Midbrain (tissue), 1 donor: ENCODE measurements around the gene ETS2.
"Not testable (repeated sequence)": the region's sequence is repeated elsewhere in the genome, so short reads cannot be mapped to it uniquely, and the experiment has no call there.

Source experiments
- DNase-seq: peaks from one replicate; lab custom pipeline; 2025; lab: John Stamatoyannopoulos, UW

Gene ETS2

DNA sequence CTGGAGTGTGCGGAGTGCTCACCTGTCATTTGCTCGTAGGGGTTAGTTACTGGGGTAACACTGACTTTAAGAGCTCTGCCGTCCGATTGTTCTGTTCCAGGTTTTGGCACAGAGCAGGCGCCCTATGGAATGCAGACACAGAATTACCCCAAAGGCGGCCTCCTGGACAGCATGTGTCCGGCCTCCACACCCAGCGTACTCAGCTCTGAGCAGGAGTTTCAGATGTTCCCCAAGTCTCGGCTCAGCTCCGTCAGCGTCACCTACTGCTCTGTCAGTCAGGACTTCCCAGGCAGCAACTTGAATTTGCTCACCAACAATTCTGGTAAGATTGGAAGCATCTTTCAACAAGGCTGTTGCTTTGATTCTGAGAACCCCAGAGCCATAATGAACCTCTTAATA is 12.6 kb downstream of the ETS2 start:
- DNase-seq: no peak

DNA sequence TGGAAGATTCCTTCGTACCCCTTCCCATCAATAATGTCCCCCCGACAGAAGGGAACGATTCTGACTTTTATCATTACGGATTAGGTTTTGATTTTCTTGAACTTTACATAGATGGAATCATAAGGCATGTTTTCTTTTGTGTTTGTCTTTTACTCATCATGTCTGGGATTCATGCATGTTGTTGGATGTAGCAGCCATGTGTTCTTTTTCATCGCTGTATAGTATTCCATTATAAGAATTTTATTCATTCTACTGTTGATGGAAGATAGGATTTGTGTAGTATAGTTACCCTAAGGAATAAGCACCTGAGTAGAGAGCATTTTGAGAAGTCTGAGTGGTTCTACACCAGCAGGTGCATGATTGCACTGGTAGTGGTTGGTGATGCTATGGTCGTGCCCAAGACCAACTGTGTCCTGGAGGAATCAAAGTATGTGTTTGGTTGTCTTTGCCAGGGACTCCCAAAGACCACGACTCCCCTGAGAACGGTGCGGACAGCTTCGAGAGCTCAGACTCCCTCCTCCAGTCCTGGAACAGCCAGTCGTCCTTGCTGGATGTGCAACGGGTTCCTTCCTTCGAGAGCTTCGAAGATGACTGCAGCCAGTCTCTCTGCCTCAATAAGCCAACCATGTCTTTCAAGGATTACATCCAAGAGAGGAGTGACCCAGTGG is 13.5 kb downstream of the ETS2 start:
- DNase-seq: no peak

DNA sequence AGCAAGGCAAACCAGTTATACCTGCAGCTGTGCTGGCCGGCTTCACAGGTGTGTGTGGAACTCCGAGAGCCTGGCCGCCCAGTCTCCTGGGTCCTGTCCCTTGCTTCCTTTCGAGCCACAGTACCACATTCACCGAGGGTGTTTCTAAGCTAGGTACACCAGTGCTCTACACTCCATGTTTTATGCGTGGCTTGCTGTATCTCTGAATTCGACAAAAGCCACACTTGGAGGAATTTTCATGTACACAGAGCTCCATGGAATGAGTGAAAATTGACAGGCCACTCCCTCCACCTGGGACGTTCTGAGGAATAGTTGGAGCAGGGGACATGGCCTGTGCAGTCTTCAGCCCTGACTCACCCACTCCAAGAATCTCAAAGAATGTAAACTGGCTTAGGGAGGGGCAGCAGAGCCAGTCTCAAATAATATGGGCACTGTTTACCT is 14.0 kb downstream of the ETS2 start:
- DNase-seq: no peak

DNA sequence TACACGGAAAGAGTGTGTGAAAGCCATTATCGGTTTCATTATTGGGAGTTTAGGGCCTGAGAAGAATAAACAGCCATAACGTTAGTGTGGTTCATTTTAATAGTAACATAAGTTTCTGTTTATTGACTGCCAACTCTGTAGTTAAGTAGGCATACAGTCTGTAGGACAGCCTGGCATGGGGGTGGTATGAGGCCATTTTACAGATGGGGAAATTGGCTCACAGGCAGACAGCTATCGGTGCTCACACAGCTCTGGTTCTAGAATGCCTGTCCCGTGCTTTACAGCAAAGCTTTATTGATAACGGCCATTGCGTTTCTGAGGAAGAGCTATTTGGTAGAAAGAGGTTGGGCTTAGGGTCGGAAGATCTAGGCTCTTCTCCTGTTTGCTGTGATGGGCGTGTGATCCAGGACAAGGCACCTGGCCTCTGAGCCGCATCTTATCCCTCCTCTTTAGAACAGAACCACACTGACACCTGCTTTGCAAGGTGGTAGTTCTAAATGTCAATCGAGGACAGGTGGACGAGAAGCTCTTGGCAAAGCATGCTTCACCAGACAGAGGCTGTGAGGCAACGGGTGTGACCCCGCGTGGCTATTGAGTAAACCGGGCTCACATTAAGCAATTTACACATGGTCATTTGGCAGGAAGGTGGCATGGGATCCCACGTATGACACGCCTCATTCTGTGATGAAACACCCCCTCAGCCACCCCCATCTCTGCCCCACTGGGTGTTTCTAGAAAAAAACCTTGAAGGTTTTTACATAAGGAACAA is 14.9 kb downstream of the ETS2 start:
- no peak for DNase-seq

DNA sequence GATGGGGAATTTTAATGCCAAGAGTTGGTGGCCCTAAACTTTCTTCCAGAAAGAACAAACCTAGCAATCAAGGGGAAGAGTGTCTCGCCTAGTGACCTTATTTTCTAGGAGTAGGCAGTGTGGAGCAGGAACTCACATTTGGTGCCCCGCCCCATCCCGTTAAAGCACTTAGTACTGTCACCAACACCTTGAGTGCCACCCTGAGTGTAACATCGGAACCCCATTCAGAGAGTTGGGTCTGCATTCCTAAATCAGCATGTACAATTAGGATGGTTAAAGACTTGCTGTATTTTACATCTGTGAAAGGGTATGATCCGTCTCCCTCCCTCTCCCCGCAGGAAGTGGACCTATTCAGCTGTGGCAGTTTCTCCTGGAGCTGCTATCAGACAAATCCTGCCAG is 15.5 kb downstream of the ETS2 start:
- no peak for DNase-seq

DNA sequence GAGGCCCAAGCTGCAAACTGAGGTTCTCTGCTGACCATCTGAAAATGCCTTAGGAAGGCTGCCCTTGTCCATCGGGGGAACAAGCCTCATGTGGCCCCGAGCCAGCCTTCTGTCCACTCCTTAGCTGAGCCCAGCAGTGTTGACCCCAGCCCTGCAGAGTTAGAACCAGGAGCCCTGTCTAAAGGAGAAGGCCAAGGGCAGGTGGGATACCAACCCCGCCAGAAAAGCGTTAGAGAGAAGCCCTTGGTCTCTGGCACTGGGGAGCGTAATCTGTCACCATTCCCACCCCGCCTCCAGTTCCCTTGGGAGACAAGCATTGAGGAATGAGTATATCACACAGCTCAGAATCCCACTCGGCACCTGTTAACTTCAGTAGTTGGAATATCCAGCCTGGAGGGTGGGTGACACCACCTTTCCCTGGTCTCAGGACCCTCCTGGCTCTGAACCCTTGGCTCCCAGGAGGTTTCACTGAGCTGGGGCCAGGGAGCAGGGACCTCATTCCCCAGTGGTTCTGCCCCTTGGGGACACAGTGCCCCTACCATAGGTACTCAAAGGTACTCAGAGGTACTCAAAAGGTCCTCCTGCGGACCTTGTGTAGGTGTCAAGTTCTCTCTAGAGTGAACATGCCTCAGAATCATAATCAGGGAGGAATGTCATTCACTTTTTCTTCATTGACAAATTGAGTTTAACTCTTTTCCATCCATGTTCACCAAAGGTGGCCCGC is 16.4 kb downstream of the ETS2 start:
- no peak for DNase-seq

DNA sequence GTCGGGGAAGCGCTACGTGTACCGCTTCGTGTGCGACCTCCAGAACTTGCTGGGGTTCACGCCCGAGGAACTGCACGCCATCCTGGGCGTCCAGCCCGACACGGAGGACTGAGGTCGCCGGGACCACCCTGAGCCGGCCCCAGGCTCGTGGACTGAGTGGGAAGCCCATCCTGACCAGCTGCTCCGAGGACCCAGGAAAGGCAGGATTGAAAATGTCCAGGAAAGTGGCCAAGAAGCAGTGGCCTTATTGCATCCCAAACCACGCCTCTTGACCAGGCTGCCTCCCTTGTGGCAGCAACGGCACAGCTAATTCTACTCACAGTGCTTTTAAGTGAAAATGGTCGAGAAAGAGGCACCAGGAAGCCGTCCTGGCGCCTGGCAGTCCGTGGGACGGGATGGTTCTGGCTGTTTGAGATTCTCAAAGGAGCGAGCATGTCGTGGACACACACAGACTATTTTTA is 17.1 kb downstream of the ETS2 start:
- no peak for DNase-seq

DNA sequence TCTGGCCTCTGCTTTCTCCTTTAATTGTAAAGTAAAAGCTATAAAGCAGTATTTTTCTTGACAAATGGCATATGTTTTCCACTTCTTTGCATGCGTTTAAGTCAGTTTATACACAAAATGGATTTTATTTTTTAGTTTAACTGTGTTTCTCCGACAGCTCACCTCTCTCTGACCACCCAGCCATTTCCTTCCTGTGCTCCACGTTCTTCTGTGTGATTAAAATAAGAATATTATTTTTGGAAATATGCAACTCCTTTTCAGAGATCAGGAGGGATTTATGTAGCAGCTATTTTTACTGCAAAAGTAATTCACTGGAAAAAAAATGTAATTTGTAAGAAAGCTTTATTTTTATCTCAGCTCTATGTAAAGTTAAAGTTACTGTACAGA is 18.0 kb downstream of the ETS2 start:
- DNase-seq: no peak

DNA sequence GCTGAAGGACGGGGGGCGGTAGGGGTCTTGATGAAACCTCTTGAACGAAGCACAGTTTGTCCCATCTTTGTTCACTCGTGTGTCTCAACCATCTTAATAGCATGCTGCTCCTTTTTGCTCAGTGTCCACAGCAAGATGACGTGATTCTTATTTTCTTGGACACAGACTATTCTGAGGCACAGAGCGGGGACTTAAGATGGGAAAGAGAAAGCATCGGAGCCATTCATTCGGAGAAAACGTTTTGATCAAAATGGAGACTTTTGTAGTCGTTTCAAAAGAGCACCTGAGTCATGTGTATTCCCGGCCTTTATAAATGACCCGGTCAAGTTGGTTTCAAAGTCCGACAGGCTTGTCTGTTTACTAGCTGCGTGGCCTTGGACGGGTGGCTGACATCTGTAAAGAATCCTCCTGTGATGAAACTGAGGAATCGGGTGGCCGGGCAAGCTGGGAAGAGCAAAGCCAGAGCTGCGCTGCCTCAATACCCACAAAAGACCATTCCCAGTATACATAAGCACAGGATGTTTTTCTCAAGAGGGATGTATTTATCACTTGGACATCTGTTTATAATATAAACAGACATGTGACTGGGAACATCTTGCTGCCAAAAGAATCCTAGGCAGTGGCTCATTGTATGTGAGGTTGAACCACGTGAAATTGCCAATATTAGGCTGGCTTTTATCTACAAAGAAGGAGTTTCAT is 18.5 kb downstream of the ETS2 start:
- DNase-seq: no peak

DNA sequence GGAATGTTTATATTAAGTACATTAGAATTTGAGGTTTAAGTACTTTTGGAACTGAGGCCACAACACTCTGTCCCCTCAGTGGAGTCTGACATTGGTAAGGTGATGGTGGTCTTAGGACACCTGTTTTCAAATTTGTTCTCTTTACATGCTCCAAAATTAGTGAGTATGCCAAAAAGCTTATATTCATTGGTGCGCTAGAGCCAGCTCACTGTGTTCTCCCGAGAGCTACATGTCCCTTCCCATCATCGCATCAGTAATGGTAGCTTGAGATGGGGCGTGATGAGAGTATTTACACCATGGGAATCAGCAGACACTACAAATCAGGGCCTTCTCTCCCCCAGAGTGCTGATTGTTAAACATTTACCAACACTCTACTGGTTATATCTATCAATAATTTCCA is 19.5 kb downstream of the ETS2 start:
- DNase-seq: no peak

DNA sequence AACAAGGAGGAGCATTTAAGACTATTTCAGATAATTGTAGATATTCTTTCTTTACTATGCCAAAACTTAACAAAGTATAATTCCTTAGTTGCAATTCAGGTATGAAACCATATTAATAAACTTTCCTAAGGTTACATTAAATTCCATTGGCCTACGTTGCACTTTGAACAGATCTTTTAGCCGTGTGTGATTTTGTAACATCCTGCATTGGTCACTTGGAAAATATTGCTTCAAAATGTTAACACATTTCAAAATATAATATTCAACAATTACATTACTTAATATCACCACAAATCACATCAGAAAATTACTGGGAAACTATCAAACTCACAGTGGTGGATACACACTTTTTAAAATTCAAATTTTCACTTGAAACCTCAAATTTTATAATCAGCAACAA is 20.2 kb downstream of the ETS2 start:
- DNase-seq: no peak

DNA sequence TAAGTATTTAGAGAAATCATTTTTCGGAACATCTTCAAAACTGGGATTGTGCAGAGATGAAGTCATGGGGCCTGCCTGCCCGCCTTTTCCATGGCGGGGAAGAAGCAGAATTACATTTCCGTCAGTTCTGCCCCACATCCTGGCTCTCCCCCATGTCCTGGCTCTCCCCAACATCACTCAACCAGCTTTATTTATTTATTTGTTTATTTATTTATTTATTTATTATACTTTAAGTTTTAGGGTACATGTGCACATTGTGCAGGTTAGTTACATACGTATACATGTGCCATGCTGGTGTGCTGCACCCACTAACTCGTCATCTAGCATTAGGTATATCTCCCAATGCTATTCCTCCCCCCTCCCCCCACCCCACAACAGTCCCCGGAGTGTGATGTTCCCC is 22.4 kb downstream of the ETS2 start:
- DNase-seq: not testable (repeated sequence)

DNA sequence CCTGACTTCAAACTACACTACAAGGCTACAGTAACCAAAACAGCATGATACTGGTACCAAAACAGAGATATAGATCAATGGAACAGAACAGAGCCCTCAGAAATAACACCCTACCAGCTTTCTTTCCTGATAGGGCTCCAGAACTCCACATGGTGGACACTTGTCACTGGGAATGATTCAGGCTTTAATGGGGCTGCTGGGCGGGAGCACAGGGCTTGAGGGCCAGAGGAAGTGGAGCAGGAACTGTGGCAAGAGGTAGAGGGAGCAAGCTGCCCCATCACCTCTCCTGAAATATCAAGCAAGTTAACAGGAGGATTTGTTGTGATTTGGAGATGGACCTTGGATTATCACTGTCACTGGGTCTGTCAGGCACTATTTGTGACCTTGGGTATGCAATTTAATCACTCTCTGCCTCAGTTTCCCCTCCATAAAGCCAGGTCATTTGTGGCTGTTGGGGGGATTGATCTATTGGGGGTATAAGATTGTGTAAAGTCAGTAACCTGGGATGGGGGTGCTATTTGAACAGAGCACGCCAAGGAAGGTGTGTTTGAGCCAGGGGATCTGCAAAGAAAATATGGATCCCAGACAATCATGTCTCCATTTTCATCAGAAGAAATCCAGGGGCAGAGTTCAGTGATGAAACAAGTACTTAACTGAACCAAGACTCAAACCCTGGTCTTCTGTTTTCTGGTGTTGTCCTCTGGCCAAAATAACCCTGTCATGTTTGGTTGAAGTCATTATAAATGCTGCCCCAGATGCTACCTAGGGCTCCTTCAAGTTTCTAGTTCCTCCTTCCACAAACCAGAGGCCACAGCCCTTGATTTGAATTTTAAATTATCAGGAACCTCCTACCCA is 25.2 kb downstream of the ETS2 start:
- DNase-seq: no peak

DNA sequence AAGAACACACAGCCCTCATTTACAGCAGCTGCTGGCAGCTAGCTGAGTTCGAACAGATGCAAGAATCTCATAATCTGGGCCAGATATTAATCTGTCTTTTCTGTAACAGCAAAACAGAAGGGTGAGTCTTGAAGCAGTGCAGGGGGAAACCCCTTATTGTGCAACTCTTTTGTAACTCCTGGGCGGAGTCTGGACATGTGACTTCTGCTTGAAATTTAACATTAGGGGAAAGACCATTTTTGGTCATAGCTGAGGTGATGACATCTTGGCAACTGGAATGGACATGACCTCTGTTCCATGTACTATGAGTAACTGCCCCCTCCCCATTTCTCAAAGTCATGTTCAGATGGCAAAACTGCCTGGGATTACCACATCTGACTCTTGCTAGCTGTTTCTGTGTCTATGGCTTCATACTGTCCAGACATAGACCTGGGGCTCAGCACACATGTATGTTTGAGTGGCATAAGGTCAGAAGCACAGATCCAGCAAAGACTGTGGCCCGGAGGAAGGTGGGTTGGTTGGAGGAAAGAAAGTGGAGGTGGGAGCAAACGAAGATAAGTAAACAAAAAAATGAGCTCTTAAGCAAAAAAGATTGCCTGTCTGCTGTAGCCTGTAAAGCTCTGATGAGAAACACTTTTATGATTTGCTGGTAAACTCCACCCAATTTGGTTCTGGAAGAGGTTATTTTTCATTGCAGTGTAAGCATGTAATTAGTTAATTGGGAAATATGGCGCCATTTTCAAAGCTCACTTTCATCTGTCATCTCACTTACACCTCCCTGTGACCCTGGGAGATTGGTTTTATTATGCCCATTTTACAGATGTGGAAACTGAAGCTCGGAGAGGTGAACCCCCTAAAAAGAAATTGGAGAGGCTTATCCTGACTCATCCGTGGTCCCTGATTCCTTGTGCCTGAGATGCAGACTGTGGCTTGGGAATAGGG is 26.1 kb downstream of the ETS2 start:
- no peak for DNase-seq

DNA sequence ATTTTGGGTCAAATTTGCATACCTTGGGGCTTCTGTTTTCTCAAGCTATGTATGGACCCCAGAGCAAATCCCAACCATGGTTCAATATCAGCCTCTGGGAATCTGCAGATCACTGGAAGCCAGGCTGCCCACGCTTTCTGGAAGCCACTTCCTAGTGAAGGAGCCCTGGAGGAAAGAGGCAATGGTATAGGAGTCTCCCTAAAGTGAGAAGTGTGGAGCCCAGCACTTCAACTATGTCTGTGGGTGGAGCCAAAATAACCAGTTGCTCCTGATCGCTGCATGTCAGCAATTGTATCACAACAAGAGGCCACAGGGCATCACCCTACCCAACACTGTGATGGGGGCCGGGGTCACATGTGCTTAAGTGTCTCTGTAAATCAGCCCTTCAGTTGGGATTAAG is 26.9 kb downstream of the ETS2 start:
- DNase-seq: no peak

DNA sequence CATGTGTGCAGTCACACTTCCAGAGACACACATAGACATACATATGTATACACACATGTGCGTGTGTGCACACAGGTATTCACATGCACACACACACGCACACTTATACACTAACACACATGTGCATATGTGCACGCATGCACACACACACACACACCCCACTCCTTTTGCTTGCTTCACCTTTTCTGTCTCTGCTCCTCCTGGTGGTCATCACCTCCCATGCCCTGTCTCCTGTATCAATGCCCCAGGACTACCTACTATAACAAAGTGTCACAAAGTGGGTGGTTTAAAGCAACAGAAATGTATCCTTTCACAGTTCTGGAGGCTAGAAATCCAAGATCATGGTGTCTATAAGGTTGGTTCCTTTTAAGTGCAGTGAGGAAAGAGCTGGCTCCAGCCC is 27.4 kb downstream of the ETS2 start:
- no peak for DNase-seq

DNA sequence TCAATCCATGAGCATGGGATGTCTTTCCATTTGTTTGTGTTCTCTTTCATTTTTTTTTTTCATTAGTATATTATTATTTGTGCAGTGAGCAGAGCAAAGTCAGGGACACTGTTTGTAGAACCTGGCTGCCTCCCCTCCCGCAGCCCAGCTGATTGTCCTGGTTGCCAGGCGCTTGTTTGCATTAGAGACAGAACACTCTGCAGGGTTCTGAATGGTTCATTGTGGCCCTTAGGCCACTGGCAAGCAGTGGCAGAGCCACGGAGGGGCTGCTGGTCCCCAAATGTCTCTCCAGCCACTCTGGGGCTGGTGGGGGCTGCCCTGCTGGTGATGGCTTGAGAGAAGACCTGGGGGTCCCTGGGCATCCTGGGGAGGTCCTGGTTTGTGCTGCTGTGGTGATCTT is 29.0 kb downstream of the ETS2 start:
- no peak for DNase-seq

DNA sequence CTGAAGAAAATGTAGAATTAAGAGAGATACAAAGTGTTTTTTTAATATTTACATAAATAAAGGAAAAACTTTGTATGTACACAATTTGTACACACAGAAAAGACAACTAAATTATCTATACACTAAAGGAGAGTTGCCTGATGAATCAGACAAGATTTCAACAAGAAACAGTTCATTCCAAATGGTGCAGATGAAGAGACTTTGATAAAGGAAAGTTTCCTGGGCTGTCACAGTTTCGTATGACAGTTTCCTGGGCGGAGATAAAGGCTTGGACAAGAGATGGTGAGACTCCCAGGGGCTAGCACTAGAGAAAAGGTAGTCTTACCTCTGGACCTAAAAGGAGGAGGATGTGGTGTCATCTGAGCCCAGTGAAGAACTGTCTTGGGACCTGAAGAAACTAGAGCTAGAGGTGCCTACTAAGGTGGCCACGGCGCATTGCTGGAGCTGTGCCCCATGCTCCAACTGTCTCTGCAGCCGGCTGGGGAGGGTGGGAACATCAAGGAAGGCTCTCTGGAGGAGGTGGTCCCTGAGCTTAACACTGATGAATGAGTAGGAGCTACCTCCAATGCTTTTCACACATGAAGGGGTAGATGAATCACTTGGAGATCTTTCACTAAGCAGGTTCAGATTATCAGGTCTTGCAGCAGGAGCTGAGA is 32.2 kb downstream of the ETS2 start:
- DNase-seq: no peak

DNA sequence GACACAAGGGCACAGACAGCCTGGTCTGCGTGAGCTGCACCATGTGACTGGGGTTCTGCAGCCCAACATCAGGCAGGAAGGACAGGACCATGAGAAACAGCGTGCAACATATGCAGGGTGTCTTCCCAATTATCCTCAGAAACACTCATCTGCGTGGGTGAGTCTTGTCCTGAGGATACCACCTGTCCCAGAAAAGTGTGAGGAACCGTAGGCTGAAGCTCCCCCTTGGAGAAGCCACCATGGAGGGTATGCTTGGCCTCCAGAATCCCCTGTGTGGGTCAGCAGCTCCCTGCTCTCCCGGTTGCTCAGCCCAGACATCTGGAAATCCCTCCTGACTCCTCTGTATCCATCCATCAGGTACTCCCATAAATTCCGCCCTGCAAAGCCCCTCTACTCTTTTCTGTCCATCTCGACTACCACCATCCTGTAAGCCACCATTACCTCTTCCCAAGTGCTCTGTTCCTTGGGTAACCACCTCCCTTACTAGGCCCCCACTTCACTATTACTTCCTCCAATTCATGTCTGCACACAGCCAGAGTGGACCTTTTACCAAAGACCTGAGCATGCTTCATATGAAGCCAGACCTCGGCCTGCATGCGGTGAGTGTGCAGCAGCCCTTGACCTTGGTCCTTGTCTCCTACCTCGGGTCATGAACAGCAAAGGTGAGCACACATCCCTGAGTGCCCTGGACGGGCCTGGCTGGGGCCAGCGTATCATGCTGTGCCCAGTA is 33.0 kb downstream of the ETS2 start:
- DNase-seq: no peak
